K562 (cell line): ENCODE data around the gene MECR. TPM values are rescaled to one million over a fixed set of nuclear protein-coding genes. Genes with fewer than 3 reads are reported as not detected.

Source experiments
- ATAC-seq: fragments of 200-7000 bp; cut with Tn5 transposase; 3 replicates; pipeline ENCODE4 v1.9.1; 2020; ENCODE audit warnings: moderate library complexity
- BruUV-seq: library from RNA; stranded (reverse); fragments of 400-500 nt; replicated peaks from 2 replicates; lab custom pipeline; 2021; lab: Mats Ljungman, UMichigan
- CTCF ChIA-PET: fragments of 300-600 bp; formaldehyde crosslinking; extraction: SDS; loops from one replicate; lab custom pipeline; 2021; ENCODE audit warnings: low intra/inter-chr PET ratio; lab: Yijun Ruan, JAX
- POLR2A ChIA-PET: fragments of 300-600, 350-650 bp; sonication (Branson Sonifier 250); formaldehyde crosslinking; extraction: SDS; loops from one replicate; lab custom pipeline; 2021; ENCODE audit warnings: antibody characterized with exemption, inconsistent platforms; lab: Yijun Ruan, JAX
- DNase-seq, 4 experiments: peaks; one replicate each; pipeline versions ENCODE4 v3.0.0 to v3.0.0-alpha.2; 2011 to 2018; ENCODE audit warnings: low spot score in 3 of 4, mixed read lengths in 3 of 4; ENCODE audit errors: extremely low read depth in 1 of 4
- FAIRE-seq: peaks from 2 replicates; lab custom pipeline; 2011; peaks lifted over from hg19 to GRCh38; lab: Jason Lieb, UNC
- H2AFZ ChIP-seq: 2 replicates; pipeline ENCODE4 v1.6.0; 2011; ENCODE audit warnings: low read depth, low read length, control low read depth, inconsistent platforms
- H3K27ac ChIP-seq: fragments of 200-600 bp; 3 replicates; pipeline ENCODE4 v1.8.0; 2011; ENCODE audit warnings: low read depth, mild to moderate bottlenecking, control low read depth, inconsistent platforms, low read length, moderate library complexity, mixed read lengths; ENCODE audit errors: extremely low read depth
- H3K27me3 ChIP-seq, 2 experiments: fragments of 300-600 bp in 1 of 2; 2 replicates in 1 of 2; 3 replicates in 1 of 2; pipeline versions ENCODE4 v1.6.0 to v1.8.0; 2011; ENCODE audit warnings: inconsistent platforms in 2 of 2, low read length in 2 of 2, mild to moderate bottlenecking in 1 of 2, mixed read lengths in 1 of 2, moderate library complexity in 1 of 2; ENCODE audit not compliant: control insufficient read depth in 2 of 2, insufficient read depth in 2 of 2
- H3K36me3 ChIP-seq: fragments of 300-600 bp; 3 replicates; pipeline ENCODE4 v1.8.0; 2011; ENCODE audit warnings: mild to moderate bottlenecking, low read length, inconsistent platforms; ENCODE audit not compliant: control insufficient read depth, insufficient read depth
- H3K4me1 ChIP-seq, 2 experiments: fragments of 200-600 bp in 1 of 2; replicated peaks in 1 of 2; 2 replicates in 1 of 2; 3 replicates in 1 of 2; pipeline versions ENCODE4 v1.5.1 to v1.8.0; 2011; ENCODE audit warnings: inconsistent platforms in 2 of 2, low read length in 2 of 2, mild to moderate bottlenecking in 1 of 2, mixed read lengths in 1 of 2, moderate library complexity in 1 of 2; ENCODE audit not compliant: control insufficient read depth in 2 of 2, insufficient read depth in 2 of 2
- H3K4me2 ChIP-seq: 2 replicates; pipeline ENCODE4 v1.6.1; 2011; ENCODE audit warnings: low read length, control low read depth, inconsistent platforms, mixed read lengths; ENCODE audit not compliant: insufficient read depth
- H3K4me3 ChIP-seq: fragments of 200-600 bp; sonication (generic), shearing (Covaris generic); 2 replicates; pipeline ENCODE4 v1.5.1; 2016; ENCODE audit warnings: control low read depth, inconsistent platforms
- H3K79me2 ChIP-seq: fragments of 200-600 bp; 3 replicates; pipeline ENCODE4 v1.8.0; 2011; ENCODE audit warnings: low read length, inconsistent platforms; ENCODE audit not compliant: control insufficient read depth, insufficient read depth
- H3K9ac ChIP-seq, 2 experiments: 2 replicates each; pipeline versions ENCODE4 v1.6.0 to v1.6.1; 2011; ENCODE audit warnings: low read depth in 2 of 2, low read length in 2 of 2, control low read depth in 1 of 2, inconsistent platforms in 1 of 2, mild to moderate bottlenecking in 1 of 2, mixed read lengths in 1 of 2; ENCODE audit not compliant: insufficient read depth in 1 of 2
- H3K9me1 ChIP-seq: one replicate; pipeline ENCODE4 v1.6.0; 2011; ENCODE audit warnings: inconsistent platforms, mild to moderate bottlenecking, low read length, moderate library complexity; ENCODE audit not compliant: control insufficient read depth, insufficient read depth
- H3K9me3 ChIP-seq: replicated peaks from 2 replicates; pipeline ENCODE4 v1.5.1; 2011; ENCODE audit warnings: low read depth, low read length, inconsistent platforms; ENCODE audit not compliant: control insufficient read depth, insufficient read depth
- H4K20me1 ChIP-seq: replicated peaks from 2 replicates; pipeline ENCODE4 v1.6.1; 2011; ENCODE audit warnings: low read length, inconsistent platforms, mixed read lengths; ENCODE audit not compliant: control insufficient read depth, insufficient read depth
- PHF21A ChIP-seq: fragments of 450-650 bp; IDR thresholded peaks from 2 replicates; pipeline ENCODE4 v1.6.1; 2017; ENCODE audit warnings: low read depth, borderline replicate concordance
- SRF ChIP-seq, 2 experiments: fragments of 250-450, 450-650 bp in 1 of 2; sonication (Bioruptor Pico) in 1 of 2; sonication (generic) in 1 of 2; formaldehyde crosslinking; IDR thresholded peaks; 2 replicates each; pipeline versions ENCODE4 v1.5.0 to v1.5.1; 2020 to 2022; ENCODE audit warnings: mild to moderate bottlenecking in 1 of 2, missing genetic modification reagents in 1 of 2
- STAG1 ChIP-seq: sonication (generic); formaldehyde crosslinking; IDR thresholded peaks from 2 replicates; pipeline ENCODE4 v1.5.0; 2020; ENCODE audit warnings: missing genetic modification reagents, borderline replicate concordance
- TCF7 ChIP-seq: sonication (generic); IDR thresholded peaks from 2 replicates; pipeline ENCODE4 v1.6.1; 2016; ENCODE audit warnings: antibody characterized with exemption, borderline replicate concordance
- ZNF224 ChIP-seq: sonication (generic); formaldehyde crosslinking; IDR thresholded peaks from 2 replicates; pipeline ENCODE4 v1.8.0; 2022; ENCODE audit warnings: mild to moderate bottlenecking, missing genetic modification reagents
- ZNF41 ChIP-seq: fragments of 250-450 bp; sonication (Bioruptor Pico); conservative IDR thresholded peaks from 2 replicates; pipeline ENCODE4 v1.4.0; 2020; ENCODE audit warnings: mild to moderate bottlenecking
- ZNF589 ChIP-seq: fragments of 200-800 bp; sonication (Bioruptor generic); IDR thresholded peaks from 2 replicates; pipeline ENCODE4 v1.6.1; 2016; ENCODE audit warnings: low read depth, missing genetic modification characterization, missing compliant biosample characterization
- WGBS: fragments of 100-300 bp; shearing (Covaris generic); methylation state at CpG from one replicate; pipeline ENCODE4 v1.1.6; 2016; ENCODE audit warnings: low coverage, mixed read lengths; ENCODE audit not compliant: insufficient coverage; ENCODE audit errors: missing lambda C conversion rate; 5-methylcytosine and 5-hydroxymethylcytosine counted together
- in situ Hi-C: fragments of 300-500 bp; cut with MboI; formaldehyde crosslinking; loops from 4 replicates; pipeline ENCODE4 v1.15.0; 2018; ENCODE audit warnings: inconsistent platforms, mixed read lengths
- intact Hi-C: fragments of 100-400 bp; cut with micrococcal nuclease; formaldehyde crosslinking; loops from 2 replicates; pipeline ENCODE4 v1.14.2; 2022
- polyA plus RNA-seq, 8 experiments: library from polyadenylated mRNA; depleted of rRNA in 4 of 8; stranded (reverse) in 5 of 8; unstranded in 3 of 8; fragments of >200 nt; fragmentation: Nextera tagmentation in 2 of 8; fragmentation: Illumina TruSeq in 1 of 8; extraction: Ambion mirVana in 2 of 8; extraction: Trizol in 1 of 8; gene quantifications; 2 replicates each; pipeline versions ENCODE4 v1.2.1 to v1.2.3, GENCODE V29; 2011 to 2014; ENCODE audit warnings: inconsistent platforms in 1 of 8, missing spikeins in 1 of 8
- total RNA-seq, 7 experiments: library from RNA; depleted of rRNA in 6 of 7; stranded (reverse); fragments of >200 nt in 6 of 7; fragmentation: Illumina TruSeq in 2 of 7; extraction: Trizol in 2 of 7; gene quantifications; 2 replicates each; pipeline versions ENCODE4 v1.2.1 to v1.2.3, GENCODE V29; 2011 to 2021; ENCODE audit warnings: low replicate concordance in 1 of 7
- TF ChIP-seq, protein P1 (sequence below): fragments of 250-450 bp; sonication (Bioruptor Pico); IDR thresholded peaks from 2 replicates; pipeline ENCODE4 v1.9.0; 2021; ENCODE audit warnings: mild to moderate bottlenecking, inconsistent platforms
- TF ChIP-seq, protein P2 (sequence below): conservative IDR thresholded peaks from 2 replicates; pipeline ENCODE4 v1.6.1; 2011; ENCODE audit warnings: low read depth, mild to moderate bottlenecking, low read length; ENCODE audit not compliant: control insufficient read depth

Gene MECR
- total and polyA plus RNA-seq, 9 of the 15 experiments (the other 6 are each of a cell fraction or from before 2014, with no cell fraction given): 10.4 to 58.6 (median 42.9) TPM

GRCh38 chr1:29253180-29253579, 22.4 kb upstream of the MECR start:
- no peak for ATAC-seq
- 22% methylated on average over 3 of the region's 3 CpGs for WGBS
- TF ChIP-seq SRF (CRISPR knock-in tag; IDR thresholded peaks at IDR 0.05) (no peak), ZNF224 (CRISPR knock-in tag) (no peak), PHF21A (no peak), ZNF589 (CRISPR knock-in tag) (no peak), STAG1 (CRISPR knock-in tag) (no peak), TCF7 (no peak), ZNF41 (CRISPR knock-in tag) (no peak)
- TF ChIP-seq, protein P1, sequence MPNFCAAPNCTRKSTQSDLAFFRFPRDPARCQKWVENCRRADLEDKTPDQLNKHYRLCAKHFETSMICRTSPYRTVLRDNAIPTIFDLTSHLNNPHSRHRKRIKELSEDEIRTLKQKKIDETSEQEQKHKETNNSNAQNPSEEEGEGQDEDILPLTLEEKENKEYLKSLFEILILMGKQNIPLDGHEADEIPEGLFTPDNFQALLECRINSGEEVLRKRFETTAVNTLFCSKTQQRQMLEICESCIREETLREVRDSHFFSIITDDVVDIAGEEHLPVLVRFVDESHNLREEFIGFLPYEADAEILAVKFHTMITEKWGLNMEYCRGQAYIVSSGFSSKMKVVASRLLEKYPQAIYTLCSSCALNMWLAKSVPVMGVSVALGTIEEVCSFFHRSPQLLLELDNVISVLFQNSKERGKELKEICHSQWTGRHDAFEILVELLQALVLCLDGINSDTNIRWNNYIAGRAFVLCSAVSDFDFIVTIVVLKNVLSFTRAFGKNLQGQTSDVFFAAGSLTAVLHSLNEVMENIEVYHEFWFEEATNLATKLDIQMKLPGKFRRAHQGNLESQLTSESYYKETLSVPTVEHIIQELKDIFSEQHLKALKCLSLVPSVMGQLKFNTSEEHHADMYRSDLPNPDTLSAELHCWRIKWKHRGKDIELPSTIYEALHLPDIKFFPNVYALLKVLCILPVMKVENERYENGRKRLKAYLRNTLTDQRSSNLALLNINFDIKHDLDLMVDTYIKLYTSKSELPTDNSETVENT (CRISPR knock-in tag): no peak
- TF ChIP-seq, protein P2, sequence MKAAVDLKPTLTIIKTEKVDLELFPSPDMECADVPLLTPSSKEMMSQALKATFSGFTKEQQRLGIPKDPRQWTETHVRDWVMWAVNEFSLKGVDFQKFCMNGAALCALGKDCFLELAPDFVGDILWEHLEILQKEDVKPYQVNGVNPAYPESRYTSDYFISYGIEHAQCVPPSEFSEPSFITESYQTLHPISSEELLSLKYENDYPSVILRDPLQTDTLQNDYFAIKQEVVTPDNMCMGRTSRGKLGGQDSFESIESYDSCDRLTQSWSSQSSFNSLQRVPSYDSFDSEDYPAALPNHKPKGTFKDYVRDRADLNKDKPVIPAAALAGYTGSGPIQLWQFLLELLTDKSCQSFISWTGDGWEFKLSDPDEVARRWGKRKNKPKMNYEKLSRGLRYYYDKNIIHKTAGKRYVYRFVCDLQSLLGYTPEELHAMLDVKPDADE: no peak
- H3K27me3 ChIP-seq: peaks cover 7 to 21% of the 10 kb centered on the region in 2 experiments; a peak in 3 of 5 replicates
- no peaks in the 10 kb centered on the region for H3K36me3 ChIP-seq
- no peaks in the 10 kb centered on the region for H3K9me3 ChIP-seq
- H2AFZ ChIP-seq: no peak overlapping the region
- intact Hi-C loops: no loop called here
- BruUV-seq: no TSS peak
- no peak overlapping the region for H3K9ac ChIP-seq
- POLR2A ChIA-PET: interaction anchor here (0.7 to 0.9 kb wide), 2 partner anchors 19 to 1223 kb away, joined by 3 read pairs; no protein-coding TSS in a partner anchor
- CTCF ChIA-PET: no interaction called here
- peaks cover 10 to 11% of the 10 kb centered on the region in 2 experiments; a peak in 4 of 5 replicates for H3K4me1 ChIP-seq
- no peaks in the 10 kb centered on the region for H3K79me2 ChIP-seq
- in situ Hi-C loops: no loop called here
- H3K4me3 ChIP-seq: no peak overlapping the region
- FAIRE-seq: no peak
- H3K9me1 ChIP-seq: no peaks in the 10 kb centered on the region
- 0 out of 2 replicates have a peak, but pooled peaks cover 11% of the 10 kb centered on the region for H4K20me1 ChIP-seq
- no peak overlapping the region for H3K27ac ChIP-seq
- no peak for DNase-seq
- H3K4me2 ChIP-seq: no peak overlapping the region
